Measurements from ENCODE around the gene BPIFA2.

The BPIFA2 gene

GRCh38 chr20:33191955-33192354 is 24.0 kb downstream of the BPIFA2 start:
- no peaks in the 10 kb centered on the region for H3K36me3 Mint-ChIP-seq (ENCODE audit: low read depth)
- no peaks in the 10 kb centered on the region for H3K9me3 Mint-ChIP-seq
- no peak overlapping the region for H3K4me3 Mint-ChIP-seq
- H3K4me1 Mint-ChIP-seq = no peaks in the 10 kb centered on the region
- no peak overlapping the region for H3K27ac Mint-ChIP-seq
- TF ChIP-seq CTCF (IDR thresholded peaks at IDR 0.05; ENCODE audit: unreplicated experiment in 3 of 3) = no peak
- peaks cover 17% of the 10 kb centered on the region for H3K27me3 Mint-ChIP-seq (ENCODE audit: low read depth)

- H3K4me3 Mint-ChIP-seq = no peak overlapping the region
- H3K4me1 Mint-ChIP-seq = no peaks in the 10 kb centered on the region
- no peak overlapping the region for H3K27ac Mint-ChIP-seq
- no peaks in the 10 kb centered on the region for H3K36me3 Mint-ChIP-seq (ENCODE audit: low read depth)
- H3K27me3 Mint-ChIP-seq (ENCODE audit: low read depth) = peaks cover 18% of the 10 kb centered on the region
- H3K9me3 Mint-ChIP-seq = no peaks in the 10 kb centered on the region
- TF ChIP-seq CTCF (IDR thresholded peaks at IDR 0.05; ENCODE audit: unreplicated experiment in 3 of 3) = no peak
Measured at GRCh38 chr20:33192912-33193501, 25.0 kb downstream of the BPIFA2 start.

- H3K4me3 Mint-ChIP-seq = no peak overlapping the region
- no peak overlapping the region for H3K27ac Mint-ChIP-seq
- TF ChIP-seq CTCF (IDR thresholded peaks at IDR 0.05; ENCODE audit: unreplicated experiment in 3 of 3) = no peak
- no peaks in the 10 kb centered on the region for H3K36me3 Mint-ChIP-seq (ENCODE audit: low read depth)
- no peaks in the 10 kb centered on the region for H3K9me3 Mint-ChIP-seq
- no peaks in the 10 kb centered on the region for H3K4me1 Mint-ChIP-seq
- H3K27me3 Mint-ChIP-seq (ENCODE audit: low read depth) = peaks cover 33% of the 10 kb centered on the region
Measured at GRCh38 chr20:33199026-33199425, 31.1 kb downstream of the BPIFA2 start.

- H3K9me3 Mint-ChIP-seq = no peaks in the 10 kb centered on the region
- peaks cover 33% of the 10 kb centered on the region for H3K27me3 Mint-ChIP-seq (ENCODE audit: low read depth)
- no peaks in the 10 kb centered on the region for H3K4me1 Mint-ChIP-seq
- no peak overlapping the region for H3K27ac Mint-ChIP-seq
- no peaks in the 10 kb centered on the region for H3K36me3 Mint-ChIP-seq (ENCODE audit: low read depth)
- TF ChIP-seq CTCF (IDR thresholded peaks at IDR 0.05; ENCODE audit: unreplicated experiment in 3 of 3) = no peak
- no peak overlapping the region for H3K4me3 Mint-ChIP-seq
Measured at GRCh38 chr20:33202451-33202850, 34.5 kb downstream of the BPIFA2 start.

- Mint-ChIP-seq H3K27me3 (ENCODE audit: low read depth) (peaks cover 33% of the 10 kb centered on the region), H3K4me3 (no peak overlapping the region), H3K36me3 (ENCODE audit: low read depth) (no peaks in the 10 kb centered on the region), H3K4me1 (no peaks in the 10 kb centered on the region), H3K27ac (no peak overlapping the region), H3K9me3 (no peaks in the 10 kb centered on the region)
- TF ChIP-seq CTCF (IDR thresholded peaks at IDR 0.05; ENCODE audit: unreplicated experiment in 3 of 3) = no peak
Measured at GRCh38 chr20:33203444-33203843, 35.5 kb downstream of the BPIFA2 start.

- no peaks in the 10 kb centered on the region for H3K9me3 Mint-ChIP-seq
- H3K36me3 Mint-ChIP-seq (ENCODE audit: low read depth) = no peaks in the 10 kb centered on the region
- H3K27ac Mint-ChIP-seq = no peak overlapping the region
- no peak for TF ChIP-seq CTCF (IDR thresholded peaks at IDR 0.05; ENCODE audit: unreplicated experiment in 3 of 3)
- no peak overlapping the region for H3K4me3 Mint-ChIP-seq
- H3K4me1 Mint-ChIP-seq = no peaks in the 10 kb centered on the region
- H3K27me3 Mint-ChIP-seq (ENCODE audit: low read depth) = peaks cover 48% of the 10 kb centered on the region
Measured at GRCh38 chr20:33209789-33210188, 41.8 kb downstream of the BPIFA2 start.
